ENCODE measurements around the gene MAGEA1.
"Not testable (repeated sequence)": the region's sequence is repeated elsewhere in the genome, so short reads cannot be mapped to it uniquely, and the experiment has no call there.

Gene MAGEA1, protein sequence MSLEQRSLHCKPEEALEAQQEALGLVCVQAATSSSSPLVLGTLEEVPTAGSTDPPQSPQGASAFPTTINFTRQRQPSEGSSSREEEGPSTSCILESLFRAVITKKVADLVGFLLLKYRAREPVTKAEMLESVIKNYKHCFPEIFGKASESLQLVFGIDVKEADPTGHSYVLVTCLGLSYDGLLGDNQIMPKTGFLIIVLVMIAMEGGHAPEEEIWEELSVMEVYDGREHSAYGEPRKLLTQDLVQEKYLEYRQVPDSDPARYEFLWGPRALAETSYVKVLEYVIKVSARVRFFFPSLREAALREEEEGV

DNA sequence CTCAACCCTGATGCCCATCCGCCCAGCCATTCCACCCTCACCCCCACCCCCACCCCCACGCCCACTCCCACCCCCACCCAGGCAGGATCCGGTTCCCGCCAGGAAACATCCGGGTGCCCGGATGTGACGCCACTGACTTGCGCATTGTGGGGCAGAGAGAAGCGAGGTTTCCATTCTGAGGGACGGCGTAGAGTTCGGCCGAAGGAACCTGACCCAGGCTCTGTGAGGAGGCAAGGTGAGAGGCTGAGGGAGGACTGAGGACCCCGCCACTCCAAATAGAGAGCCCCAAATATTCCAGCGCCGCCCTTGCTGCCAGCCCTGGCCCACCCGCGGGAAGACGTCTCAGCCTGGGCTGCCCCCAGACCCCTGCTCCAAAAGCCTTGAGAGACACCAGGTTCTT is at the start of gene MAGEA1:
MAGEA1 (plus strand) TSS at position 154 of the 400 bp plus-strand sequence. CDS start 3,106 bp downstream, outside the sequence.
- DNase-seq (ENCODE audit: low read depth) = no peak

DNA sequence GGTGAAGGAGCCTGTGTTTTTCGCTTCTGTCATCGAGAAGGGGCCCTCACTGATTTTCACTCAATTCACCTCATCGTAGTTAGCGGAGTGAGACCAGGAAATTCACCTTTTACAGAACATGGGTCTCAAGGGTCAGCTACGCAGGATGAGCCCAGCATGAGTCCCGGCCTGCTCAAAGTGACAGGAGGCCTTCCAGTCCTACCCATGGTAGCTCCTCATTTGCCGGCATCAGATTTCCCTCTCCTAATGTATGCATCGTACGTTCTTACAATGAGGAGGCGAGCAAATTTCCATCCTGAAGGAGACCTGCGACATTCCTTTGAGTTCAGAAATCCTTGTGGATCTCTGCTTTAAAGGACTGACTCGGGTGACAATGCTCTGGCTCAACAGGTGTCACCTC is 46.2 kb upstream of the MAGEA1 start:
- DNase-seq (ENCODE audit: low read depth) = not testable (repeated sequence)

DNA sequence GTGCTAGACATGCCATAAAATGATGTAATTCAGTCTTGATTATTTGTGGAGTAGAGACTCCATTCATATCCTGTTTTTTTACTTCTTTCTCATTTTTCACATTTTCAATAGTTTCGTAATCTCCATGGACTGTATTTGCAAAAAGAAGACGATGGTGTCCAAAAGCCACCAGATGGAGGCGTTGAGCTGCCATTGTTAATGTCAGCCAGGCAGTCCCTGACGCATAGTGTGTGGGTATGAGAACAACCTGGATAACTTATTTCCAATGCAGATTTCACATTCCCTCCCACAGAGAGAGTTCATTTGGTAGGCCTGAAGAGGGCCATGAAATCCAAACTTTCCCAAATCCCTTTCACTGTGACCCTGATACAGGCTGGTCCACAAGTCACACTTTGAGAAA is 40.0 kb upstream of the MAGEA1 start:
- not testable (repeated sequence) for DNase-seq (ENCODE audit: low read depth)

DNA sequence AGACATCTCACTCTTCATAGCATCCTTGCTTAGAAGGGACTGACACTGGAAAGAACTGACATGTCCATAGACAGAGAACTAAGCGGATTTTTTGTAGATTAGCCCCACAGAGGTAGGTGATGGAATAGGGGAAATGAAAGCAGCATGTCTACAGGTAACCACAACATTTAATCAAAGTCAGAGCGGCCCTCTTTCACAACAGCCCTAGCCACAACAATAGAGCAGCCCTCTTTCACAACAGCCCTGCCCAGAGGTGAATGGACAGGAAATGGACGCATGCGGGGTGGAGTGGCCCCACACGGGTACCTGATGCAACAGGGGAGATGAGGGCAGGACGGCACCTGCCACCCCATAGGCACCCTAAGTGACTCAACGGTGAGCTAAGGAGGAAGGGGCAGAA is 32.8 kb upstream of the MAGEA1 start:
- not testable (repeated sequence) for DNase-seq (ENCODE audit: low read depth)

DNA sequence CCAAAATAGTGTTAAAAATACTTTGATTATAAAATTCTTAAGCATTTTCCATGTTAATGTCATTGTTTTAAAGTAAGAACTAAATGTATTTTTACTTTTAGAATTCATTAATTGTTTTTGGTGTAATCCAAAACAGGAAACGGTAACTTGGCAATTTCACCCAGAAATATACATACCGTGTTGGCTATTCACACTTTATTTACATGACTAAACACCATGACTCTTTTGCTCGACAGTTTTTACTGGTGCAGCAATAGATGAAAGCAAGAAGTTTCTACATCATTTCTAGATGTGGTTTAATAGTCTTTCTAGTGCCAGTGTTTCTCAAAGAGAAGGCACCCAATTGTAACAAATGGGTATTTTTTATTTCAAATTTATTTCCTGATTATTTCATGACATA is 25.6 kb upstream of the MAGEA1 start:
- DNase-seq (ENCODE audit: low read depth) = no peak

DNA sequence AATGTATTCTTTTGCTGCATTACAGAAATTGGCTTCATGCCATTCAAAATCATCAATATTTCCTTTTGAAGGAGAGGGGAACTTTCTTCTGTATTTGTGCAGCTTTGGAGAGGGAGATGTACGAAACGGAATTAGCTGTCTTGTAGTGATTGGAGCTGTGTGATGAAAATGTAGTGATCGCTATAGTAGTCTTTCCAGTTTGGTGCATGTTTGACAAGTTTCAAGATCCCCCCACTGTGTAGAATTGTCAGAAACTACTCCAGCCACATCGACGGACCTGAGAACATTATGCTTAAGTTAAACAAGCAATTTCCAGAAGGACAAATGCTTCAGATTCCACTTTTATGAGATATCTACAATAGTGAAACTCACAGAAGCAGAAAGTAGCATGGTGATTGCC is 21.6 kb upstream of the MAGEA1 start:
- no peak for DNase-seq (ENCODE audit: low read depth)

DNA sequence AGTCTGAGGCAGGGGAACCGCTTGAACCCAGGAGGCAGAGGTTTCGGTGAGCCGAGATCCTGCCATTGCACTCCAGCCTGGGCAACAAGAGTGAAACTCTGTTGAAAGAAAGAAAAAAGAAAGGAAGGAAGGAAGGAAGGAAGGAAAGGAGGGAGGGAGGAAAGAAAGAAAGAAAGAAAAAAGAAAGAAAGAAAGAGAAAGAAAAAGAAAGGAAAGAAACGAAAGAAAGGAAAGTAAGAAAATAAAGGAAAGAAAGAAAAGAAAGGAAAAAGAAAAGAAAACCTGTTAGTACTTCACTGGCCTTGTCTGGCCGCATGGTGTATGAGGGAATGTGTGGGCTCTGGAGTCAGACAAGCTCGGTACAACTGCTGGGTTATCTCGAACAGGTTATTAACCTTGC is 20.8 kb upstream of the MAGEA1 start:
- DNase-seq (ENCODE audit: low read depth) = no peak

DNA sequence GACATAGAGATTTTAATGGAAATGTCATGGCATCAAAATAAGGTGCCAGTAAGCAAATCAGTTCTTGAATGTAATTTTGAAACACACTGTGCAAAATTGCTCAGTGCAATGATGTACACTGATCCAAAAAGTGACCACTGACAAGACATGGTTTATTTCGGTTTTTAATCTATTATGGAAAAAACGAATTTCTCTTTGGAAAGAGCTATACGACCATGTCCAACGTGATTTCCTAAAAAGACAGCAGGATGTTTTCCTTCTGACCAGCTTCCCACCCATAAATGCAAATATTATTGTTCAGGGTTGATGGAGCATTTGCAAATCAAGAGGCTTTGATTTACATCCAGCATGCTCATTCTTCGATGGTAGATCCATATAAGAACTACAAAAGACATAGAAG is 17.1 kb upstream of the MAGEA1 start:
- DNase-seq (ENCODE audit: low read depth) = no peak

DNA sequence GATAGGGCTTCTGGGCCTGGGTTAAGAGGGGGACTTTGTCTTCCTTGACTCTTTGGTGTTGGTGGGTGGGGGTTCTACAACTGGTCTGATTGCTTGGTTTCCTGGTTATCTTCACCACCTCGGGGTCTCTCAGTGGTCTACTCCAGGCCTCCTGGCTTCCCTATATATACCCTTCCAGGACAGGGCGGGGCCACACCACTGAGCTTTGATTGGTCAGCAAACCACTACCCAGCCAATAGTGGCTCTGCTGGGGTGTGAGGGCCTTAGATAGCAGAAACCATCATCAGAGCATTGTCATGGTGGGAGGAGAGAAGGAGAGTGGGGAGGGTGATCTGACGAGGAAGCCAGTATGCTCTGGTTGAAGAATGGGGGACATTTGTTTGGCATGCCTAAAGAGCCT is 14.4 kb upstream of the MAGEA1 start:
- no peak for DNase-seq (ENCODE audit: low read depth)

DNA sequence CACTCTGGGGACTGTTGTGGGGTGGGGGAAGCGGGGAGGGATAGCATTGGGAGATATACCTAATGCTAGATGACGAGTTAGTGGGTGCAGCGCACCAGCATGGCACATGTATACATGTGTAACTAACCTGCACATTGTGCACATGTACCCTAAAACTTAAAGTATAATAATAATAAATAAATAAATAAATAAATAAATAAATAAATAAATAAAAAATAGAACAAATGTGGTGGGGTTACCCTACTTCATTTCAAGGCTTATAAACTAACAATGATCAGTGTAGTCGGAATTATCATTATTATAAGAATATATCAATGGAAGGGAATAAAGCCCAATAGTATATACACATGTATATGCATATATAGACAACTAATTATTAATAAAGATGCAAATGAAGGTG is 10.7 kb upstream of the MAGEA1 start:
- DNase-seq (ENCODE audit: low read depth) = not testable (repeated sequence)

DNA sequence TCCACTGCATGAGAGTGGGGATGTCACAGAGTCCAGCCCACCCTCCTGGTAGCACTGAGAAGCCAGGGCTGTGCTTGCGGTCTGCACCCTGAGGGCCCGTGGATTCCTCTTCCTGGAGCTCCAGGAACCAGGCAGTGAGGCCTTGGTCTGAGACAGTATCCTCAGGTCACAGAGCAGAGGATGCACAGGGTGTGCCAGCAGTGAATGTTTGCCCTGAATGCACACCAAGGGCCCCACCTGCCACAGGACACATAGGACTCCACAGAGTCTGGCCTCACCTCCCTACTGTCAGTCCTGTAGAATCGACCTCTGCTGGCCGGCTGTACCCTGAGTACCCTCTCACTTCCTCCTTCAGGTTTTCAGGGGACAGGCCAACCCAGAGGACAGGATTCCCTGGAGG is 2.7 kb downstream of the MAGEA1 start:
- no peak for DNase-seq (ENCODE audit: low read depth)

DNA sequence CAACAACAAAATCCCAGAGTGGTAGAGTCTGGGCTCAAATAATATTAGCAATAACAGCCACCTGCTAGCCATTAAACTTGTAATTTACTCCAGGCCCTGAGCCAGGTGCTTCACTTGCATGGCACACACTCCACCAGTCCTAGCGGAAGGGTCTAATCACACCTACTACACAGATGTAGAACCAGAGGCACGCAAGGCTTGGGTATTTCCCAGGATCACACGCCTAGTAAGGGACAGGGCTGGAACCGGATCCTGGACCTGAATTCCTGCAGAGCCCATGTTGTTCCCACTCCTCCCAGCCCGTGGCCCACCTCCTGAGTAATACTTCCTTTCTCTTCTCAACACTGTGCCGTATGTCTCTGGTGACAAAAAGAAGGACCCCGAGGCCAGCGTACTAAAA is 5.7 kb downstream of the MAGEA1 start:
- DNase-seq (ENCODE audit: low read depth) = no peak

DNA sequence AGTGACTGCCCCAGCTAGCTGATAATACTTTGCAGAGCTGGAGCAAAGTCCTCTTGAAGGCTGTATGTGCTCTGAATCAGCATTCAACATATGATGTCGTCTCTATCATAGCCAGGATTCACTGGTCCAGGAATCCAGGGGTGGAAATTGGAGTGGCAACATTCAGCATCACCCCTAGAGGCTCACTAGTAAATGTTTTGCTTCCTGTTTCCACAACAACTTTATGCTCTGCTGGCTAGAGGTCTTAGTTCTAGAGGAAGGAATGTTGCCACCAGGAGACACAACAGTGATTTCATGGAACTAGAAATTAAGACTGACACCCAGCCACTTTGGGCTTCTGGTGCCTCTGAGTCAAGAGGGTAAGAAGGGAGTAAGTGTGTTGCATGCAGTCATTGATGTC is 11.3 kb downstream of the MAGEA1 start:
- DNase-seq (ENCODE audit: low read depth) = no peak

DNA sequence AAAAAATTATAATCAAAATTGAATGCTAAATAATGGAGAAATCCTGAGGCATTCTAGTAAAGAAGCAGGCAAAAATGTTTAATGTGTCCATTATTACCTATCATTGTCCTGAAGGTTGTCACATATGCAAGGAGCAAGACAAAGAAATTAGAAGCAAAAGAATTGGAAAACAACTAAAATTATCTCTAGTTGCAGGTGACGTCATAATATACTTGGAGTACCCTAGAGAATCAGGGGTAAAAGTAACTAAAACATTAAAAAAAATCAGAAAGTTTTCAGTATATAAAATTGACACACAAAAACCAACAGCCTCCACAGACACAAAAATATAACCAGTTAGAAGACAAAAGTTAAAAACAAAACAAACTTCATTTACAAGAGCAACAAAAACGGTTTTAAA is 21.4 kb downstream of the MAGEA1 start:
- no peak for DNase-seq (ENCODE audit: low read depth)

DNA sequence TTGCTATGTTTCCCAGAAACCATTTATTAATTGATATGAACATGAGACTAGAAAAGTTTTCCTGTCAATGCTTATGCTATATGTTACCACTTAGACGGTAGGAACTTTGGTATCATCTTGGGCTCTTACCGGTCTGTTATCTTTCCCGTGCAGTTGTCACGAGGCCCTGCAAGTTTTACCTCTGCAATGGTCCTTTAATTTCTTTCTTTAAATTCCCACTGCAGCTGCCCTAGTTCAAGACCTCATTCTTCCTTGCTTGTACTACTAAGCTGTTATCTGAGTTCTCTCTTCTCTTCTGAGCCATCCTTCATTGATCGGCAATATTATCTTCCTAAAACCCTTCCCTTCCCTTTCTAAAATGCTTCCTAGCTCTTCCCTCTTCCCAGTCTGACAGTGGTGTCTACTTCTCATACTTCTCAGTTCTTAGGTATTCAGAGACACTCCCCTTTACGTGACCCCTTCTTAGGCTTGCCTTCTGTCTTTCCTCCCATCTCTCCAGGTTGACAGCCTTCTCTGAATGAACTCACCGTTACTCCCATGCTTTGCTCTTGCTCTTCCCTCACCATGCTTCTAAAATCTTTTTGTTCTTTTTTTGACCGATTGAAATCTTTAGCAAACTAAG is 27.5 kb downstream of the MAGEA1 start:
- no peak for DNase-seq (ENCODE audit: low read depth)

DNA sequence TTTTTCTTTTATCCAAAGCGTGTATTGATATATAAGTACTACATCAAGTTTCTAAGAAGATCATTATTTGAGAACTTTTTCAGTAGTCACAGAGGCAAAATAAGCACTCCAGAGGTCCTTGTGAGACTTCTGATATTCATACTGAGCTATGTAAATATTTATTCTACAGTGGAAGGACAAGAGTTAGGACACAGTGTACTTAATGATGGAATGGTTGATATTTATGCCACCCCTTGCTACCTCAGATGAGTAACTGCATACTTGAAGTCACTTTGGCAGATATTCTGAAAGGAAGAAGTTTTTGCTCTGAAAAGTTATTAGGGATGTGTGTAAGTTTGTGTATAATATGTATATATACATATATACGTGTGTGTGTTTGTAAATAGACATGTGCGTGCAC is 30.3 kb downstream of the MAGEA1 start:
- no peak for DNase-seq (ENCODE audit: low read depth)

DNA sequence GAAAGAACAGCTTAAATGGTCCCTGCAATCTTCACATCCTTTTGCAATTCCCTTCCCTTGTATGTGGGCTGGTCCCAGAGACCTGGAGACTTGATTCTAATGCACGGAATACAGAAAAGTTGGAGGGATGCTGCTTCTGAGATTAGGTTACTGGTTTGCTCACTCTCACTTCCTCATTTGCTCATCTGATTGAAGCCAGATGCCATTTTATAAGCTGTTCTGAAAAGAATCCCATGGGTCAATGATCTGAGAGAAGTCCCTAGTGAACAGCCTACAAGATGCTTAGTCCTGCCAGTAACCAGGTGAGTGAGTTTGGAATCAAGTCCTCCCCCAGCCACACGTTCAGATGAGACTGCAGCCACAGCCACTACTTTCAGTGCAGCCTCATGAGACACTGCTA is 35.9 kb downstream of the MAGEA1 start:
- no peak for DNase-seq (ENCODE audit: low read depth)

DNA sequence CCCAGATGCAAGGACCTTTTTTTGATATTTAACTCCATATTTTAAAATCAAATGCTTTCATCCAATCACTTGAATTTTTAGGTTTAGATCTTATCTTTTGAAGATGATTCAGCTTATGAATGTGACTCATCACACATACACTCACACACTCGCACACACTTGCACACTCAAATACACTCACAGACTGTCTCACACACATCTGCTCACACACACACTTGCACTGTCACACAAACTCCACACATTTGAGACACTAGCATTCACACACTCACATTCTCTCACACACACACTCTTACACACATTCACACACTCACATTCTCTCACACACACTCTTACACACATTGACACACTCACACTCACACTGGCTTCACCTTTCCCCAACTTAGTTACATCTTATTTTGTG is 37.8 kb downstream of the MAGEA1 start:
- no peak for DNase-seq (ENCODE audit: low read depth)

DNA sequence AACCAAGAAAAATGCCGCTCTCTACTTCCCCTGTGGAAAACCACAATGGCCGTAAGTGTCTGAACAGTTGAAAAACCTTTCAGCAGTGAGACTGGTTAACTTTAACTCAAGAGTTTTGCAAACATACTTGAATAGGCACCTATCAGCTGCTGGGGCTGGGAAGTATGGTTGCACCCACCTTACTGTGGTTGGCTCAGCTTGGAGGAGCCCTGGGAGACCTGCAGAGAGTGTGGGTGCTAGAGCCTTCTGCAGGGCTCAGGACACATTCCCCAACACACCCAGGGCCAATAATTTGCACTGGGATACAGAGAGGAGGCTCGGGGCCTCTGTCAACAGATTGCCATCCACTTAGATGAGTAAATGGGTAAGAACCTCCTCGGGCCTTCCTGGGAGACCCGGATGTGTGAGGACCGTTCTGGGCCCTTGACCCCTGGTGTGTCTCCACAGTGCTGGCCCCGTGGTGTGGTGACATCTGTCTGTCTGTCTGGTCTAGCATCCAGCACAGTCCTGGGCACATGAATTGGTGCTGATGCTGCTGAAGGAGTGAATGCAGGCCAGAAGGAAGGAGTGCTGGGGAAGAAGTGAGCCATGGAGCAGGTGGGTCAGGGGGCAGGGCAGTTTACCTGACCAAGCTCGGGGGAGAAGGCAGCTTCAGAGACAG is 46.5 kb downstream of the MAGEA1 start:
- no peak for DNase-seq (ENCODE audit: low read depth)

DNA sequence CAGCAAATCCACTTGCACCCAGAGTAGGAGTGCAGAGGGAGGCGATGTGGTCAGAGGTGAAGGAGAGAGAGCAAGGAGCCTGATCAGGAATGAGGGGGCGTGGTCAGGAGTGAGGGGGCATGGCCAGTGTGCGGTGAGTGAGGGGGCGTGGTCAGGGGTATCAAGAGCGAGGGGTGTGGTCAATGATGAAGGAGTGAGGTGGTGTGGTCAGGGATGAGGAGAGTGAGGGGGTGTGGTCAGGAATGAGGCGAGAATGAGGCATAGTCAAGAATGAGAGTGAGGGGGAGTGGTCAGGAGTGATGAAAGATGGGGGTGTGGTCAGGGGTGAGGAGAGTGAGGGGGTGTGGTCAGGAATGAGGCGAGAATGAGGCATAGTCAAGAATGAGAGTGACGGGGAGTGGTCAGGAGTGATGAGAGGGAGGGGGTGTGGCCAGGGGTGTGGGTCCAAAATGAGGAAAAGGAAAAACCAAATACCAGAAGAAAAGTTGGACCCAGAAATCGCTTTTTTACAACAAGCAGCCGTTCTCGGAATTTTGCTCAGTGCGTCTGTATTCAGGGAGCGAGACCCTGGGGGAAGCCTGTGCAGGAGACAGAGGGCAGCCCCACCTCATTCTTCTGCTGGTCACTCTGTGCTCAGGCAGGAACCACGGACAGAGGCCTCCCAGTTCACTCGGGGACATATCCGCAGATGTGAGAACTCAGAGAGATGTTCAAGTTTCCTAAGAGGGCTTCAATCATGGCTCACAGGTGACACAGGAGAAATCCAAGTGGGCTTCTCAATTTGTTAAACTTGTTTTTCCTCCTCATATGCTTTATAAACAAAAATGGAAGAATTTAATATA is 47.5 kb downstream of the MAGEA1 start:
- DNase-seq (ENCODE audit: low read depth) = no peak
